Measurements from ENCODE around the gene HAL. TPM values are rescaled to one million over a fixed set of nuclear protein-coding genes. Genes with fewer than 3 reads are reported as not detected.
A peak's percentile ranks its signal among the peaks of the same experiment; 100 is the strongest.

Gene HAL
- total and polyA plus RNA-seq, 2 of the 13 experiments (the other 11 are each of a cell fraction or from before 2014, with no cell fraction given) = 0.89 to 37.8 TPM

GRCh38 chr12:95996034-95996658, at the start of gene HAL (continued):
- TF ChIP-seq ETV5 (CRISPR knock-in tag; IDR thresholded peaks at IDR 0.05; ENCODE audit: borderline replicate concordance) (peak; percentile 99), ZNF570 (CRISPR knock-in tag; IDR thresholded peaks at IDR 0.05; ENCODE audit: borderline replicate concordance) (no peak), ATF1 (CRISPR knock-in tag; IDR thresholded peaks at IDR 0.05) (peak; percentile 39; the same call in 1 of the 2 replicates), ZFP36 (IDR thresholded peaks at IDR 0.05; ENCODE audit: borderline replicate concordance, low read depth, low read length, partially characterized antibody) (no peak), DNMT1 (CRISPR knock-in tag; IDR thresholded peaks at IDR 0.05) (peak; percentile 50; the same call in 1 of the 2 replicates), DNMT3B (CRISPR knock-in tag; conservative IDR thresholded peaks at IDR 0.05) (peak; percentile 98), ZNF430 (CRISPR knock-in tag; IDR thresholded peaks at IDR 0.05) (peak; percentile 66; the same call in 1 of the 2 replicates), TRIM24 (CRISPR knock-in tag; IDR thresholded peaks at IDR 0.05) (peak; percentile 91), ZNF781 (CRISPR knock-in tag; IDR thresholded peaks at IDR 0.05; ENCODE audit: borderline replicate concordance, not compliant biosample characterization) (peak; percentile 67), IKZF4 (CRISPR knock-in tag; IDR thresholded peaks at IDR 0.05; ENCODE audit: borderline replicate concordance, low read depth, not compliant biosample characterization) (no peak), CCDC6 (CRISPR knock-in tag; IDR thresholded peaks at IDR 0.05) (peak; percentile 91), PATZ1 (CRISPR knock-in tag; IDR thresholded peaks at IDR 0.05) (peak; percentile 79), AGO2 (optimal IDR thresholded peaks at IDR 0.05; ENCODE audit: low read depth, low read length) (no peak), ZFP62 (CRISPR knock-in tag; IDR thresholded peaks at IDR 0.05) (no peak), SNAPC4 (CRISPR knock-in tag; IDR thresholded peaks at IDR 0.05) (peak; percentile 72; the same call in 1 of the 2 replicates), HNF4A (CRISPR knock-in tag; IDR thresholded peaks at IDR 0.05) (peak; percentile 96), CREM (IDR thresholded peaks at IDR 0.05) (peak; percentile 93), CREM (CRISPR knock-in tag; IDR thresholded peaks at IDR 0.05) (no peak)
- TF ChIP-seq, protein P1, sequence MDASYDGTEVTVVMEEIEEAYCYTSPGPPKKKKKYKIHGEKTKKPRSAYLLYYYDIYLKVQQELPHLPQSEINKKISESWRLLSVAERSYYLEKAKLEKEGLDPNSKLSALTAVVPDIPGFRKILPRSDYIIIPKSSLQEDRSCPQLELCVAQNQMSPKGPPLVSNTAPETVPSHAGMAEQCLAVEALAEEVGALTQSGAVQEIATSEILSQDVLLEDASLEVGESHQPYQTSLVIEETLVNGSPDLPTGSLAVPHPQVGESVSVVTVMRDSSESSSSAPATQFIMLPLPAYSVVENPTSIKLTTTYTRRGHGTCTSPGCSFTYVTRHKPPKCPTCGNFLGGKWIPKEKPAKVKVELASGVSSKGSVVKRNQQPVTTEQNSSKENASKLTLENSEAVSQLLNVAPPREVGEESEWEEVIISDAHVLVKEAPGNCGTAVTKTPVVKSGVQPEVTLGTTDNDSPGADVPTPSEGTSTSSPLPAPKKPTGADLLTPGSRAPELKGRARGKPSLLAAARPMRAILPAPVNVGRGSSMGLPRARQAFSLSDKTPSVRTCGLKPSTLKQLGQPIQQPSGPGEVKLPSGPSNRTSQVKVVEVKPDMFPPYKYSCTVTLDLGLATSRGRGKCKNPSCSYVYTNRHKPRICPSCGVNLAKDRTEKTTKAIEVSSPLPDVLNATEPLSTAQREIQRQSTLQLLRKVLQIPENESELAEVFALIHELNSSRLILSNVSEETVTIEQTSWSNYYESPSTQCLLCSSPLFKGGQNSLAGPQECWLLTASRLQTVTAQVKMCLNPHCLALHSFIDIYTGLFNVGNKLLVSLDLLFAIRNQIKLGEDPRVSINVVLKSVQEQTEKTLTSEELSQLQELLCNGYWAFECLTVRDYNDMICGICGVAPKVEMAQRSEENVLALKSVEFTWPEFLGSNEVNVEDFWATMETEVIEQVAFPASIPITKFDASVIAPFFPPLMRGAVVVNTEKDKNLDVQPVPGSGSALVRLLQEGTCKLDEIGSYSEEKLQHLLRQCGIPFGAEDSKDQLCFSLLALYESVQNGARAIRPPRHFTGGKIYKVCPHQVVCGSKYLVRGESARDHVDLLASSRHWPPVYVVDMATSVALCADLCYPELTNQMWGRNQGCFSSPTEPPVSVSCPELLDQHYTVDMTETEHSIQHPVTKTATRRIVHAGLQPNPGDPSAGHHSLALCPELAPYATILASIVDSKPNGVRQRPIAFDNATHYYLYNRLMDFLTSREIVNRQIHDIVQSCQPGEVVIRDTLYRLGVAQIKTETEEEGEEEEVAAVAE (CRISPR knock-in tag; IDR thresholded peaks at IDR 0.05; ENCODE audit: borderline replicate concordance) = peak; percentile 90
